Iris pigment epithelial cell (primary cell): Measurements from ENCODE around the gene GLP1R.

ENCODE experiments used
- DNase-seq: peaks from one replicate; pipeline ENCODE4 v3.0.0-alpha.2; 2011; ENCODE audit warnings: low read depth

Gene GLP1R

DNA sequence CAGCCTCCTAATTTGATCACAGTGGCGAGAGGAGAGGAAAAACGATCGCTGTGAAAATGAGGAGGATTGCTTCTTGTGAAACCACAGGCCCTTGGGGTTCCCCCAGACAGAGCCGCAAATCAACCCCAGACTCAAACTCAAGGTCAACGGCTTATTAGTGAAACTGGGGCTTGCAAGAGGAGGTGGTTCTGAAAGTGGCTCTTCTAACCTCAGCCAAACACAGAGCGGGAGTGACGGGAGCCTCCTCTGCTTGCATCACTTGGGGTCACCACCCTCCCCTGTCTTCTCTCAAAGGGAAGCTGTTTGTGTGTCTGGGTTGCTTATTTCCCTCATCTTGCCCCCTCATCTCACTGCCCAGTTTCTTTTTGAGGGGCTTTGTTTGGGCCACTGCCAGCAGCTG, 37.7 kb downstream of the GLP1R start:
- no peak for DNase-seq

GRCh38 chr6:39086711-39087110, 38.1 kb downstream of the GLP1R start:
- DNase-seq, result no peak

- no peak for DNase-seq
Observed at GRCh38 chr6:39087197-39087596, 38.6 kb downstream of the GLP1R start.

DNA sequence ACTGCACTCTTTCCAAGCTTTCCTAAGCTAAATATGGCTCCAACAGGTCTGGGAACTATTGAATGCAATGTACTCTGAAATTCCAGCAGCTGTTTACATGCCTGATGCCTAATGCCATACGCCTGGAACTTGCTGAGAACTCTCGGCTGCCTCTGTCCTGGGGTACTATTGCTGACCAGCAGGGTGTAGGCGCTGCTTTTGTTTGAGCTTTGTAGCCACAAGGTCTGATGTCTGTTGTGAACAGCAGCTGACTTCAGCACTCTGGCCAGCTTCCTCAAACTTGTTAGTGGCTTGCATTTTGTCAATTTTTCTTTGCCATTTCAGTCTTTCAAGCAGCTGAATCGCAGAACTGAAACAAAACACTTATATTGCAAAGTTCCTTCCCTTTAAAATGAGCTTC, 39.8 kb downstream of the GLP1R start:
- DNase-seq, result peak; percentile 47

DNA sequence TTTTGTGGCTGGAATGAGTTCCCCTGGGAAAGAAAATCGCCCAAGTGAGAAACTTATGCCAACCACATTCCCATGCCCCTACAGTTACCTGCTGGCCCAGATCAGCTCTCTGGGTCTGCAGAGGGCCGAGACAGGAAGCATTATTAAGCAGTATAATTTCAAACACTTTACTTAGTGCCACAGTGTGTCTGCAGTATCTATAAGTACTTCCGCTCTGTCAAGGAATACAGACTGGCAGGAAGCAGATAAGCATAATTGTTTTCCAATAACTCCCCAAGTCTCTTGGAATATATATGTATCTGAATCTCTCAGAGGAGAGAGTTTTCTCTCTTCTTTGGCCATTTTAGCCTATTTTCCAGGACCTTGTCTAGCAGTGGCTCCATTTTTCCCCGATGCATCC, 41.5 kb downstream of the GLP1R start:
- no peak for DNase-seq

GRCh38 chr6:39091220-39091619, 42.6 kb downstream of the GLP1R start:
- DNase-seq, result no peak

GRCh38 chr6:39092124-39092523, 43.5 kb downstream of the GLP1R start:
- DNase-seq, result no peak

- no peak for DNase-seq
Observed at GRCh38 chr6:39093149-39093708, 44.6 kb downstream of the GLP1R start.

DNA sequence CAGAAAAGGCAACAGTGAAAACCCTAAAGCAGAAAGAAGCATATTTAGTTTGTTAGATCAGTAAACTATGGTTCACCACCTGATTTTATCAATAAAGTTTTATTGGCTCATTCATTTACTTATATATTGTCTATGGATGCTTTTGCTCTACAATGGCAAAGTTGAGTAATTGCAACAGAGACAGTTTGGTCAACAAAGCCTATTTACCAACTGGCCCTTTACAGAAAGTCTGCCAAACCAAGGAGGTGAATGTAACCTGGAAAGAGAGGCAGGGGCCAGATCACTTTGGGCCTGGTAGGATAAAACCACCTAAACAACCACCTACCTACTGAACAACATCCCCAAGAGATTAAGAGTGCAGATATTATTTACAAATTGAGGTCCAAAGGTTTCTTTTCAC, 47.0 kb downstream of the GLP1R start:
- no peak for DNase-seq

- no peak for DNase-seq
Observed at GRCh38 chr6:39100358-39100757, 51.8 kb downstream of the GLP1R start.

- DNase-seq, result peak; percentile 69
Observed at GRCh38 chr6:39102071-39102820, 53.7 kb downstream of the GLP1R start.

DNA sequence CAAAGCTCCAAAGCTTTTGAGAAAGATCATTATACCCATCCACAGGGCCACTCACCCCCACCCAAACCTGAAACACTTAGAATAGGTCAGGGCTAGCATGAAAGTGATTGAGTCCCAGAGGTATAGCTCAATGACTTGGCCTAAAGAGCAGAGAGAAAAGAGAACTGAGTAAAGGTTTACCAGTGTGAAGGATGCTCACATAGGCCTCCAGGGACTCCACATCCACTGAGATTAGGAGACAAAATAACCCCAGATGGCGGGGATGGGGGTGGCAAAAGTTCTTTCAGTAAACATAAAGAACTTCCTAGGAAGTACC, 54.2 kb downstream of the GLP1R start:
- no peak for DNase-seq

DNA sequence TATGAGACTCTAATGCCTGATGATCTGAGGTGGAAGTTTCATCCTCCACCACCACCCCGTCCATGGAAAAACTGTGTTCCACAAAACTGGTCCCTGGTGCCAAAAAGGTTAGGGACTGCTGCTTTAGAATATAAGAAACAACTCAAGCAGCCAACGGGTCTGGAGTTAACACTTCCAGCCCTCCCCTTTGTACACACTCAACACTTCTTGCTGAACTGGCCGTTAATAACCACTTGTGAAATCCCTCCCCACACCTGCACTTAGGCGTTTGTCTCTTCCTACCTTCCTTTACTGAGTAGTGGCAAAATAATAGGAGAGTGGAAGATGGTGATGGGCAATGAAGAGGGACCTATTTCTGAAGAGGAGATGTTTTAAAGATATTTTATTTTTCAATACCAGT, 55.9 kb downstream of the GLP1R start:
- DNase-seq, result no peak

GRCh38 chr6:39107034-39107433, 58.5 kb downstream of the GLP1R start:
- DNase-seq, result no peak

DNA sequence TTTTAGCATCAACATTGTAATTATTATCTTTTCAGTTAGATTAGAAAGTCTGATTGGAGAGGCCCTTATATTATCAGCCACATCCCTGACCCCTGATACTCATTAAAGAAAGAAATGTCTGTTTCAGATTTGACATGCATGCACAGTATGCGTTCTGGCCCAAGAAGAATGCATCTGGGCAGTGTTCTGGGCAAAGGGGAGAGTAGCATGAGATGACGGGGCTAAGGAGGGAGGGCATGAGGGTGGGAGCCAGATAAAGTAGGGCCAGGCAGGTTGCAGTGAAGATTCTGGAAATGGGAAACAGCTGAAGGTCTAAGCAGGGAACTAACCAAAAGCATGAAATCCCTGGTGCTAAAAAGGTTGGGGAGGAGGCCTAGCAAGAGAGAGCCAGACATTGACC, 59.1 kb downstream of the GLP1R start:
- no peak for DNase-seq

- no peak for DNase-seq
Observed at GRCh38 chr6:39108041-39108839, 59.7 kb downstream of the GLP1R start.

DNA sequence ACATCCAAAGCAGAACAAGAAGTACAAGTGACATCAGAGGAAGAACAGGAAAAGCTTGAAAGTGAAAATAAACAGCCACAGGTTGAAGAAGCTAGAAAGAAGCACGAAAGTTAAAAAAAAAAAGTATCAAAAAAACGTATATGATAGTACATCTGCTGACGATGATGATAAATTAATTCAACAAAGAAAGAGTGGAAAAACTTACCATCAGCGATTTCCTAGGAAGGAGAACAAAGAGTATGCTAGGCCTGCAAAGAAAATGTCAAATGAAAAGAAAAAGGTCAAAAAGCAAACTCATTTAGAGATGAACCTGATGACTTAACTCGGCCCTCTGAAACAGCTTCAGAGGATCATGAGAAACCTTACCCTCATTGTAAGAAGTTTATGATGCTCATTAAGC, 62.7 kb downstream of the GLP1R start:
- no peak for DNase-seq

DNA sequence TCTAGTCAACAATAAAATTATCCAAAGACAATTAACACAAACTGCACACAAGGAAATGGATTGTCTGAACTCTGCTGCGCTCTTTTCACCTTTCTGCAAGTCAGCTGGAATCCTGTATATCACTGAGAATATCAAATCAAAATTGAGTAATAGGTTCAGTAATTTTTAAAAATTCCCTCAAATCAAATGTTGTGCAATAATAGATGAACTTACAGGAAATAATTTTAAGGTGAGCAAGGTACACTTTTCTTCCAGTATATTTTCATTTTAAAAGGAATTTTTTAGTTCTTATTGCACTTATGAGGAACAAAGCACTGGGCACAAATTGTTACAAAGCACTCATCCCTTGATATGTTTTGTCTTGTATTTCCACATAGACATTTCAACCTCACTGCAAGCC, 65.2 kb downstream of the GLP1R start:
- DNase-seq, result no peak

DNA sequence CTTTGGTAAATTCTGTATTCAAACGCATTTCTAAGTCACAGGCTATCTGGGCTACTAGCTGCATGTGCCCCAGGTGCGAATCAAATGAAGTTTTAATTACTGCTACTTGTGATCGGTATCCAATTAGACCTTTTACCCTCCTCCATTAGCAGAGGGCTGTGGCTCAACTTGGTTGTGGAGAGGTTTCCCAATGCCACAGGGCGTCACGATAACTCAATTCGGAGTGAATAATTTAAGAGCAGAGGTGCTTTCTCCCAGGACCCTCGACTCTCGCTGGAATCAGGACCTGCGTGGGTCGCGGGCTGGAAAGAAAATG, 65.8 kb downstream of the GLP1R start:
- no peak for DNase-seq

DNA sequence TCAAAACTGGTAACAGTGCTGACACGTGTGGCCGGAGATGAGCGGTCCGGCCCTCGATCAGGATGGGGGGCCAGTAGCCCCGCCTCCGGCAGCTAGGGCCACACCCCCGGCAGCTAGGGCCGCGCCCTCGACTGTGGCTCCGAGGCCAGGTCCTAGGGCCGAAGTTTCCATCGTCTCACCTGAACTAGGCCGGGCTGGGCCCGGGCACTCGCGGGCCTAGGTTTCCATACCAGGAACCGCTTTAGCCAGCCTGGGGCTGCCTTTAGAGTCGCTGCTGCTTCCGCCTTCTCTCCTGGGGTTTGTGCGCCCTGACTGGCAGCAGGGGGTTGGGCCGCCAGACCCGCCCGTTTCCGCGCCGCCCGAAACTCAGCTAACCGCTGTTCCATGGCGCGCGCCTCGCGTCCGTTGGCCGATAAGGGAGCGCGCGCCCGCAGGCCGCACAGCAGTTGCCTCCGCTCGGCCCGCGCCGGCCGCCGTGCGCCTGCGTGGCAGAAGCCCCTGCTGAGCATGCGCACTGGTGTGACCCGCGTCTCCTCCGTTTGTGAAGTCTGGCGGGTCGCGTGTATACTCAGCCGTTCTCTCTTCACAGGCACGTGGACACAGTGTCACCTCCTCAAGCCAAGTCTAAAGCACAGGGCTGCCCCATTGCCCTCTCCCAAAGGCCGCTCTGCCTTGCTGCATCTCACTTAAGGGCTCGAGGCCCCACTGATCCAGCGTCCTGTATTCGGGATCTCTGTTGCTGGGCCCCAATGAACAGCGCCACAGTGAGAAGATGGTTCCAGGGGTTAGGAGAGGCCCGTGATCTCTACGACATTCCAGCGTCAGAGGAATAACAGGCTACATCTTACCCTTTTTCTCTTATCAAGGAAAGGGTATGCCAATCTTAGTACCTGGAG, 66.4 kb downstream of the GLP1R start, which contains the start of gene SAYSD1:
SAYSD1 (minus strand) TSS at position 483 of the 896 bp plus-strand sequence; CDS start at position 386, 97 bp downstream.
- DNase-seq, result peak; percentile 93

DNA sequence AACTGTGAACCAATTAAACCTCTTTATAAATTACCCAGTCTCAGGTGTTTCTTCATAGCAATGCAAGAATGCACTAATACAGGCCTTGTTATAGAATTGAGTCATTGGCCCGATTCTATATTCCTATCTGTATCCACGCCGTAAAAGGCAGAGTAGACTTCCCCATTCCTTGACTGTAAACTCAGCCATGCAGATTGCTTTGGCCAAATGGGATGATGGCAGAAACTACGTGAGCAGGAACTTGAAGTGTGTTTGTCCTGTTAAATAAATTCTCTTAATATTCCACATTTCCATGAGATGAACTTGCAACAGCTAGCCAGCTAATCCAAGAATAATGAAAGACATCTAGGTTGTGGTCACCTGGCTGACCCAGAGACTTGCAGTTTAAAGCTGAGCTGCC, 70.3 kb downstream of the GLP1R start:
- no peak for DNase-seq

- no peak for DNase-seq
Observed at GRCh38 chr6:39124114-39124513, 75.5 kb downstream of the GLP1R start.
